ENCODE data around the gene FGD4.

GRCh38 chr12:32693036-32693435 is 293.7 kb downstream of the FGD4 start:
- TF ChIP-seq EZH2 (IDR thresholded peaks at IDR 0.05) (no peak), POLR2AphosphoS5 (IDR thresholded peaks at IDR 0.05; ENCODE audit: borderline replicate concordance, low read depth, low read length) (no peak)
